Measurements from ENCODE around the gene FIBCD1. TPM values are rescaled to one million over a fixed set of nuclear protein-coding genes. Genes with fewer than 3 reads are reported as not detected.

Gene FIBCD1
- total and polyA plus RNA-seq, 9 donors = 0.04 to 0.13 (median 0.08) TPM; not detected in 5

GRCh38 chr9:130873966-130874365 is 65.1 kb downstream of the FIBCD1 start:
- DNase-seq = no peak
- WGBS (ENCODE audit: insufficient coverage) = 89% methylated on average over 5 of the region's 8 CpGs
- H3K9me3 ChIP-seq (replicated peaks; ENCODE audit: control insufficient read depth, low read depth, low read length) = no peaks in the 10 kb centered on the region
- no peak overlapping the region for H3K27ac ChIP-seq (ENCODE audit: low read length)
- peaks cover 3% of the 10 kb centered on the region for H3K4me1 ChIP-seq (ENCODE audit: control insufficient read depth, insufficient read depth, low read length)
- peaks cover 77% of the 10 kb centered on the region for H3K36me3 ChIP-seq (ENCODE audit: control insufficient read depth, insufficient read depth, low read length)
- H3K27me3 ChIP-seq (ENCODE audit: control insufficient read depth, insufficient read depth, low read length) = no peaks in the 10 kb centered on the region
- no peak overlapping the region for H3K4me3 ChIP-seq (ENCODE audit: low read length)

- Histone ChIP-seq H3K4me1 (ENCODE audit: control insufficient read depth, insufficient read depth, low read length) (peaks cover 3% of the 10 kb centered on the region), H3K27ac (ENCODE audit: low read length) (no peak overlapping the region), H3K36me3 (ENCODE audit: control insufficient read depth, insufficient read depth, low read length) (peaks cover 71% of the 10 kb centered on the region), H3K4me3 (ENCODE audit: low read length) (no peak overlapping the region), H3K9me3 (replicated peaks; ENCODE audit: control insufficient read depth, low read depth, low read length) (no peaks in the 10 kb centered on the region), H3K27me3 (ENCODE audit: control insufficient read depth, insufficient read depth, low read length) (no peaks in the 10 kb centered on the region)
- DNase-seq = no peak
- 80% methylated on average over 6 of the region's 15 CpGs for WGBS (ENCODE audit: insufficient coverage)
Observed at GRCh38 chr9:130872912-130873503, 66.0 kb downstream of the FIBCD1 start.

GRCh38 chr9:130872508-130872907 is 66.5 kb downstream of the FIBCD1 start:
- WGBS (ENCODE audit: insufficient coverage) = 93% methylated on average over 8 of the region's 9 CpGs
- no peak overlapping the region for H3K27ac ChIP-seq (ENCODE audit: low read length)
- no peaks in the 10 kb centered on the region for H3K9me3 ChIP-seq (replicated peaks; ENCODE audit: control insufficient read depth, low read depth, low read length)
- H3K4me1 ChIP-seq (ENCODE audit: control insufficient read depth, insufficient read depth, low read length) = peaks cover 3% of the 10 kb centered on the region
- H3K27me3 ChIP-seq (ENCODE audit: control insufficient read depth, insufficient read depth, low read length) = no peaks in the 10 kb centered on the region
- DNase-seq = no peak
- no peak overlapping the region for H3K4me3 ChIP-seq (ENCODE audit: low read length)
- peaks cover 70% of the 10 kb centered on the region for H3K36me3 ChIP-seq (ENCODE audit: control insufficient read depth, insufficient read depth, low read length)

- peaks cover 3% of the 10 kb centered on the region for H3K4me1 ChIP-seq (ENCODE audit: control insufficient read depth, insufficient read depth, low read length)
- 89% methylated on average over 8 of the region's 15 CpGs for WGBS (ENCODE audit: insufficient coverage)
Observed at GRCh38 chr9:130872093-130872492, 67.0 kb downstream of the FIBCD1 start.

GRCh38 chr9:130871395-130872062 is 67.5 kb downstream of the FIBCD1 start:
- H3K27ac ChIP-seq (ENCODE audit: low read length) = no peak overlapping the region
- no peak overlapping the region for H3K4me3 ChIP-seq (ENCODE audit: low read length)
- H3K9me3 ChIP-seq (replicated peaks; ENCODE audit: control insufficient read depth, low read depth, low read length) = no peaks in the 10 kb centered on the region
- 76% methylated on average over 8 of the region's 10 CpGs for WGBS (ENCODE audit: insufficient coverage)
- DNase-seq = no peak
- H3K4me1 ChIP-seq (ENCODE audit: control insufficient read depth, insufficient read depth, low read length) = peaks cover 3% of the 10 kb centered on the region
- H3K27me3 ChIP-seq (ENCODE audit: control insufficient read depth, insufficient read depth, low read length) = no peaks in the 10 kb centered on the region
- peaks cover 65% of the 10 kb centered on the region for H3K36me3 ChIP-seq (ENCODE audit: control insufficient read depth, insufficient read depth, low read length)

More at GRCh38 chr9:130872093-130872492, 67.0 kb downstream of the FIBCD1 start:
- peaks cover 69% of the 10 kb centered on the region for H3K36me3 ChIP-seq (ENCODE audit: control insufficient read depth, insufficient read depth, low read length)
- no peaks in the 10 kb centered on the region for H3K27me3 ChIP-seq (ENCODE audit: control insufficient read depth, insufficient read depth, low read length)
- no peak overlapping the region for H3K27ac ChIP-seq (ENCODE audit: low read length)
- no peaks in the 10 kb centered on the region for H3K9me3 ChIP-seq (replicated peaks; ENCODE audit: control insufficient read depth, low read depth, low read length)
- H3K4me3 ChIP-seq (ENCODE audit: low read length) = no peak overlapping the region
- DNase-seq = no peak

GRCh38 chr9:130870491-130871381 is 68.3 kb downstream of the FIBCD1 start:
- no peak for DNase-seq
- WGBS (ENCODE audit: insufficient coverage) = 80% methylated on average over 8 of the region's 17 CpGs
- no peak overlapping the region for H3K4me3 ChIP-seq (ENCODE audit: low read length)
- H3K9me3 ChIP-seq (replicated peaks; ENCODE audit: control insufficient read depth, low read depth, low read length) = no peaks in the 10 kb centered on the region
- peaks cover 3% of the 10 kb centered on the region for H3K4me1 ChIP-seq (ENCODE audit: control insufficient read depth, insufficient read depth, low read length)
- no peaks in the 10 kb centered on the region for H3K27me3 ChIP-seq (ENCODE audit: control insufficient read depth, insufficient read depth, low read length)
- H3K27ac ChIP-seq (ENCODE audit: low read length) = no peak overlapping the region
- H3K36me3 ChIP-seq (ENCODE audit: control insufficient read depth, insufficient read depth, low read length) = peaks cover 70% of the 10 kb centered on the region

- no peak for DNase-seq
- H3K36me3 ChIP-seq (ENCODE audit: control insufficient read depth, insufficient read depth, low read length) = peaks cover 67% of the 10 kb centered on the region
Observed at GRCh38 chr9:130869250-130869649, 69.8 kb downstream of the FIBCD1 start.

GRCh38 chr9:130868230-130868629 is 70.8 kb downstream of the FIBCD1 start:
- Histone ChIP-seq H3K36me3 (ENCODE audit: control insufficient read depth, insufficient read depth, low read length) (peaks cover 63% of the 10 kb centered on the region), H3K27me3 (ENCODE audit: control insufficient read depth, insufficient read depth, low read length) (no peaks in the 10 kb centered on the region), H3K4me1 (ENCODE audit: control insufficient read depth, insufficient read depth, low read length) (peaks cover 5% of the 10 kb centered on the region), H3K9me3 (replicated peaks; ENCODE audit: control insufficient read depth, low read depth, low read length) (no peaks in the 10 kb centered on the region), H3K4me3 (ENCODE audit: low read length) (no peak overlapping the region), H3K27ac (ENCODE audit: low read length) (no peak overlapping the region)
- 68% methylated on average over 2 of the region's 3 CpGs for WGBS (ENCODE audit: insufficient coverage)
- no peak for DNase-seq

More at GRCh38 chr9:130869250-130869649, 69.8 kb downstream of the FIBCD1 start:
- no peaks in the 10 kb centered on the region for H3K9me3 ChIP-seq (replicated peaks; ENCODE audit: control insufficient read depth, low read depth, low read length)
- no peak overlapping the region for H3K4me3 ChIP-seq (ENCODE audit: low read length)
- no peak overlapping the region for H3K27ac ChIP-seq (ENCODE audit: low read length)
- peaks cover 3% of the 10 kb centered on the region for H3K4me1 ChIP-seq (ENCODE audit: control insufficient read depth, insufficient read depth, low read length)
- WGBS (ENCODE audit: insufficient coverage) = no CpG with 5 or more reads among the region's 8 CpGs
- H3K27me3 ChIP-seq (ENCODE audit: control insufficient read depth, insufficient read depth, low read length) = no peaks in the 10 kb centered on the region

- H3K36me3 ChIP-seq (ENCODE audit: control insufficient read depth, insufficient read depth, low read length) = peaks cover 63% of the 10 kb centered on the region
- no peak overlapping the region for H3K4me3 ChIP-seq (ENCODE audit: low read length)
- no peaks in the 10 kb centered on the region for H3K27me3 ChIP-seq (ENCODE audit: control insufficient read depth, insufficient read depth, low read length)
- peaks cover 7% of the 10 kb centered on the region for H3K4me1 ChIP-seq (ENCODE audit: control insufficient read depth, insufficient read depth, low read length)
- H3K9me3 ChIP-seq (replicated peaks; ENCODE audit: control insufficient read depth, low read depth, low read length) = no peaks in the 10 kb centered on the region
- H3K27ac ChIP-seq (ENCODE audit: low read length) = no peak overlapping the region
- no peak for DNase-seq
- WGBS (ENCODE audit: insufficient coverage) = 89% methylated on average over 4 of the region's 9 CpGs
Observed at GRCh38 chr9:130867556-130867955, 71.5 kb downstream of the FIBCD1 start.

- peak overlapping the region; percentile 42 for H3K27ac ChIP-seq (ENCODE audit: low read length)
- H3K4me3 ChIP-seq (ENCODE audit: low read length) = no peak overlapping the region
- peaks cover 10% of the 10 kb centered on the region for H3K4me1 ChIP-seq (ENCODE audit: control insufficient read depth, insufficient read depth, low read length)
- no peaks in the 10 kb centered on the region for H3K9me3 ChIP-seq (replicated peaks; ENCODE audit: control insufficient read depth, low read depth, low read length)
- H3K27me3 ChIP-seq (ENCODE audit: control insufficient read depth, insufficient read depth, low read length) = no peaks in the 10 kb centered on the region
- 8% methylated on average over 2 of the region's 4 CpGs for WGBS (ENCODE audit: insufficient coverage)
- peak; percentile 89 for DNase-seq
- peaks cover 61% of the 10 kb centered on the region for H3K36me3 ChIP-seq (ENCODE audit: control insufficient read depth, insufficient read depth, low read length)
Observed at GRCh38 chr9:130866474-130866965, 72.5 kb downstream of the FIBCD1 start.

All from muscle of leg (tissue), 11 donors.